Uterus (tissue), 4 donors: Measurements from ENCODE around the gene MSL3B. TPM values are rescaled to one million over a fixed set of nuclear protein-coding genes. Genes with fewer than 3 reads are reported as not detected.

Experiments
- DNase-seq, 2 donors: peaks; one replicate each; pipeline ENCODE4 v3.0.0-alpha.2; 2019 to 2020
- H3K27ac ChIP-seq, 2 donors: fragments of 200-600 bp; sonication (generic); 1 replicate in 1 of 2; 2 replicates in 1 of 2; pipeline ENCODE4 v1.5.1; 2016 to 2018
- H3K27me3 ChIP-seq, 2 donors: fragments of 200-600 bp; sonication (generic); one replicate each; pipeline ENCODE4 v1.5.1; 2018 to 2019; ENCODE audit warnings: control low read depth in 1 of 2
- H3K36me3 ChIP-seq, 2 donors: fragments of 200-600 bp; sonication (generic); one replicate each; pipeline ENCODE4 v1.5.1; 2019; ENCODE audit warnings: control low read depth in 1 of 2
- H3K4me1 ChIP-seq, 2 donors: fragments of 200-600 bp; sonication (generic); one replicate each; pipeline ENCODE4 v1.5.1; 2018 to 2019; ENCODE audit warnings: control low read depth in 1 of 2
- H3K4me3 ChIP-seq, 2 donors: fragments of 200-600 bp; sonication (generic); 1 replicate in 1 of 2; 2 replicates in 1 of 2; pipeline ENCODE4 v1.5.1; 2018 to 2019; ENCODE audit warnings: mild to moderate bottlenecking in 1 of 2
- H3K9me3 ChIP-seq, 2 donors: fragments of 200-600 bp; sonication (generic); one replicate each; pipeline ENCODE4 v1.5.1; 2019; ENCODE audit warnings: control low read depth in 1 of 2
- POLR2A ChIP-seq, 2 donors: fragments of 450-650 bp; IDR thresholded peaks; one replicate each; pipeline ENCODE4 v1.6.1; 2016; ENCODE audit warnings: antibody characterized with exemption in 2 of 2, mild to moderate bottlenecking in 1 of 2, moderate library complexity in 1 of 2
- intact Hi-C: fragments of 100-400 bp; cut with DNase I; formaldehyde crosslinking; loops from one replicate; pipeline ENCODE4 v1.15.1; 2023; ENCODE audit warnings: low total_unique reads
- total RNA-seq, 4 donors: library from RNA; depleted of rRNA in 3 of 4; stranded (reverse); fragments of >200 nt in 3 of 4; gene quantifications; one replicate each; pipeline versions ENCODE4 v1.1.0 to v1.2.4, GENCODE V29; 2014 to 2023
- TF ChIP-seq, protein P1 (sequence below), 4 experiments: fragments of 200-600 bp in 2 of 4; fragments of 450-650 bp in 2 of 4; sonication (generic) in 2 of 4; IDR thresholded peaks; one replicate each; pipeline ENCODE4 v1.5.1; 2016 to 2019; ENCODE audit warnings: antibody characterized with exemption in 4 of 4, mild to moderate bottlenecking in 2 of 4, moderate library complexity in 1 of 4
- donor health status: DM: yes; HTN: yes; CAD: no.

The MSL3B gene

GRCh38 chr2:233815861-233816260 is 52.3 kb downstream of the MSL3B start:
- no peak overlapping the region for H3K27ac ChIP-seq
- intact Hi-C loops = no loop called here

More at GRCh38 chr2:233815861-233816260, 52.3 kb downstream of the MSL3B start:
- no peak for TF ChIP-seq POLR2A (IDR thresholded peaks at IDR 0.05)
- TF ChIP-seq, protein P1, sequence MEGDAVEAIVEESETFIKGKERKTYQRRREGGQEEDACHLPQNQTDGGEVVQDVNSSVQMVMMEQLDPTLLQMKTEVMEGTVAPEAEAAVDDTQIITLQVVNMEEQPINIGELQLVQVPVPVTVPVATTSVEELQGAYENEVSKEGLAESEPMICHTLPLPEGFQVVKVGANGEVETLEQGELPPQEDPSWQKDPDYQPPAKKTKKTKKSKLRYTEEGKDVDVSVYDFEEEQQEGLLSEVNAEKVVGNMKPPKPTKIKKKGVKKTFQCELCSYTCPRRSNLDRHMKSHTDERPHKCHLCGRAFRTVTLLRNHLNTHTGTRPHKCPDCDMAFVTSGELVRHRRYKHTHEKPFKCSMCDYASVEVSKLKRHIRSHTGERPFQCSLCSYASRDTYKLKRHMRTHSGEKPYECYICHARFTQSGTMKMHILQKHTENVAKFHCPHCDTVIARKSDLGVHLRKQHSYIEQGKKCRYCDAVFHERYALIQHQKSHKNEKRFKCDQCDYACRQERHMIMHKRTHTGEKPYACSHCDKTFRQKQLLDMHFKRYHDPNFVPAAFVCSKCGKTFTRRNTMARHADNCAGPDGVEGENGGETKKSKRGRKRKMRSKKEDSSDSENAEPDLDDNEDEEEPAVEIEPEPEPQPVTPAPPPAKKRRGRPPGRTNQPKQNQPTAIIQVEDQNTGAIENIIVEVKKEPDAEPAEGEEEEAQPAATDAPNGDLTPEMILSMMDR (IDR thresholded peaks at IDR 0.05) = no peak
- no peaks in the 10 kb centered on the region for H3K9me3 ChIP-seq
- no peaks in the 10 kb centered on the region for H3K36me3 ChIP-seq
- H3K27me3 ChIP-seq = no peaks in the 10 kb centered on the region
- no peak for DNase-seq
- H3K4me3 ChIP-seq = no peak overlapping the region
- H3K4me1 ChIP-seq = no peaks in the 10 kb centered on the region

Other genes starting within 250 kb of the MSL3B start
- gene UGT1A10, start 231.9 kb downstream of the MSL3B start, total RNA-seq = not detected
- not detected for gene UGT1A9, start 196.5 kb downstream of the MSL3B start, total RNA-seq
- under 1 TPM in 1 of 4 donors, not detected in 3; 0.29 TPM for gene UGT1A7, start 186.5 kb downstream of the MSL3B start, total RNA-seq
- gene UGT1A6, start 175.5 kb downstream of the MSL3B start, total RNA-seq = not detected
- not detected for gene UGT1A5, start 155.5 kb downstream of the MSL3B start, total RNA-seq
- not detected for gene UGT1A4, start 149.7 kb downstream of the MSL3B start, total RNA-seq
- not detected for gene UGT1A3, start 139.3 kb downstream of the MSL3B start, total RNA-seq
- not detected for gene UGT1A1, start 108.1 kb downstream of the MSL3B start, total RNA-seq
- gene MROH2A, start 90.1 kb downstream of the MSL3B start, total RNA-seq = not detected
- gene HJURP, start 13.9 kb downstream of the MSL3B start, total RNA-seq = 10 to 100 TPM in 1 of 4 donors, not detected in 3; 13.0 TPM
- gene TRPM8, start 49.0 kb upstream of the MSL3B start, total RNA-seq = under 1 TPM in 1 of 4 donors, not detected in 3; 0.35 TPM
- gene SPP2, start 182.3 kb upstream of the MSL3B start, total RNA-seq = 1 to 10 TPM in 1 of 4 donors, not detected in 3; 1.3 TPM